CD14-positive monocyte (primary cell): Measurements from ENCODE around the gene ABCF3. TPM values are rescaled to one million over a fixed set of nuclear protein-coding genes. Genes with fewer than 3 reads are reported as not detected.

Experiments used
- DNase-seq, 3 donors: peaks; one replicate each; pipeline ENCODE4 v3.0.0-alpha.2; 2011 to 2022
- H2AFZ ChIP-seq: 2 replicates; pipeline ENCODE4 v1.6.0; 2012; ENCODE audit warnings: mild to moderate bottlenecking, low read depth, low read length, inconsistent platforms; ENCODE audit not compliant: insufficient read depth, poor library complexity, severe bottlenecking
- H3K27ac ChIP-seq, 2 donors: 1 replicate in 1 of 2; 2 replicates in 1 of 2; pipeline ENCODE4 v1.5.1; 2012 to 2013; ENCODE audit warnings: low read length in 2 of 2, control low read depth in 1 of 2, inconsistent platforms in 1 of 2, low read depth in 1 of 2, mild to moderate bottlenecking in 1 of 2
- H3K27me3 ChIP-seq, 2 donors: one replicate each; pipeline versions ENCODE4 v1.6.0 to v1.6.1; 2011 to 2013; ENCODE audit warnings: low read length in 2 of 2; ENCODE audit not compliant: control insufficient read depth in 2 of 2, insufficient read depth in 2 of 2
- H3K36me3 ChIP-seq, 2 donors: replicated peaks in 1 of 2; 1 replicate in 1 of 2; 2 replicates in 1 of 2; pipeline versions ENCODE4 v1.5.1 to v1.6.1; 2012 to 2013; ENCODE audit warnings: low read length in 2 of 2, control low read depth in 1 of 2, inconsistent platforms in 1 of 2, mild to moderate bottlenecking in 1 of 2; ENCODE audit not compliant: insufficient read depth in 2 of 2, control insufficient read depth in 1 of 2
- H3K4me1 ChIP-seq, 2 donors: 1 replicate in 1 of 2; 2 replicates in 1 of 2; pipeline versions ENCODE4 v1.5.1 to v1.6.1; 2012 to 2013; ENCODE audit warnings: low read length in 2 of 2, control low read depth in 1 of 2, inconsistent platforms in 1 of 2, mild to moderate bottlenecking in 1 of 2, moderate library complexity in 1 of 2; ENCODE audit not compliant: insufficient read depth in 2 of 2, control insufficient read depth in 1 of 2
- H3K4me2 ChIP-seq: replicated peaks from 2 replicates; pipeline ENCODE3; 2012; ENCODE audit warnings: low read length, moderate library complexity, mild to moderate bottlenecking; ENCODE audit not compliant: poor library complexity, severe bottlenecking; ENCODE audit errors: extremely low read depth
- H3K4me3 ChIP-seq, 3 experiments: fragments of 200-600 bp in 1 of 3; sonication (generic) in 1 of 3; replicated peaks in 1 of 3; 1 replicate in 2 of 3; 2 replicates in 1 of 3; pipeline ENCODE4 v1.5.1; 2011 to 2013; ENCODE audit warnings: low read length in 3 of 3, mild to moderate bottlenecking in 3 of 3, control low read depth in 2 of 3, low read depth in 2 of 3, inconsistent platforms in 1 of 3, moderate library complexity in 1 of 3
- H3K79me2 ChIP-seq: 2 replicates; pipeline ENCODE4 v1.6.0; 2012; ENCODE audit warnings: mild to moderate bottlenecking, control low read depth, inconsistent platforms, low read length, moderate library complexity; ENCODE audit not compliant: insufficient read depth
- H3K9ac ChIP-seq: 2 replicates; pipeline ENCODE4 v1.6.0; 2017; ENCODE audit warnings: low read length, mild to moderate bottlenecking; ENCODE audit not compliant: insufficient read depth, poor library complexity, severe bottlenecking
- H3K9me3 ChIP-seq, 2 donors: replicated peaks in 1 of 2; 1 replicate in 1 of 2; 2 replicates in 1 of 2; pipeline versions ENCODE4 v1.5.1 to v1.6.1; 2012 to 2013; ENCODE audit warnings: low read length in 2 of 2, control low read depth in 1 of 2; ENCODE audit not compliant: control insufficient read depth in 1 of 2, insufficient read depth in 1 of 2
- H4K20me1 ChIP-seq: 2 replicates; pipeline ENCODE4 v1.6.0; 2012; ENCODE audit warnings: mild to moderate bottlenecking, low read length, control low read depth, moderate library complexity; ENCODE audit not compliant: insufficient read depth
- H3K27ac Mint-ChIP-seq, 7 donors: one replicate each; pipeline ENCODE4 v1.8.0; 2020; ENCODE audit warnings: mild to moderate bottlenecking in 7 of 7, mixed read lengths in 7 of 7, moderate library complexity in 6 of 7, inconsistent platforms in 2 of 7
- H3K27me3 Mint-ChIP-seq, 3 donors: one replicate each; pipeline ENCODE4 v1.8.0; 2021 to 2022; ENCODE audit warnings: low read depth in 3 of 3, mild to moderate bottlenecking in 3 of 3, mixed read lengths in 3 of 3, moderate library complexity in 3 of 3, inconsistent platforms in 1 of 3
- H3K36me3 Mint-ChIP-seq, 2 donors: one replicate each; pipeline ENCODE4 v1.8.0; 2020; ENCODE audit warnings: mixed read lengths in 2 of 2, inconsistent platforms in 1 of 2, mild to moderate bottlenecking in 1 of 2
- H3K4me1 Mint-ChIP-seq: one replicate; pipeline ENCODE4 v1.8.0; 2020; ENCODE audit warnings: mild to moderate bottlenecking, mixed read lengths
- H3K4me3 Mint-ChIP-seq, 2 donors: one replicate each; pipeline ENCODE4 v1.8.0; 2020; ENCODE audit warnings: mild to moderate bottlenecking in 2 of 2, mixed read lengths in 2 of 2, moderate library complexity in 1 of 2
- H3K9me3 Mint-ChIP-seq, 7 donors: one replicate each; pipeline ENCODE4 v1.8.0; 2020 to 2022; ENCODE audit warnings: mixed read lengths in 7 of 7, mild to moderate bottlenecking in 6 of 7, moderate library complexity in 6 of 7, inconsistent platforms in 2 of 7
- CTCF ChIP-seq: fragments of 200-600 bp; IDR thresholded peaks from one replicate; pipeline ENCODE4 v1.8.0; 2022; ENCODE audit warnings: antibody characterized with exemption, mild to moderate bottlenecking
- WGBS: methylation state at CpG from one replicate; pipeline ENCODE4 v1.1.5; 2013; ENCODE audit warnings: missing lambda C conversion rate; ENCODE audit not compliant: insufficient coverage; 5-methylcytosine and 5-hydroxymethylcytosine counted together
- intact Hi-C, 2 donors: fragments of 100-400 bp; cut with micrococcal nuclease; formaldehyde crosslinking; loops; one replicate each; pipeline versions ENCODE4 v1.15.0 to v1.15.1; 2023
- polyA plus RNA-seq, 3 donors: library from polyadenylated mRNA; depleted of rRNA in 1 of 3; unstranded in 2 of 3; stranded (reverse) in 1 of 3; fragments of 300-500 nt in 2 of 3; fragments of >200 nt in 1 of 3; fragmentation: Illumina TruSeq in 2 of 3; gene quantifications; 1 replicate in 2 of 3; 2 replicates in 1 of 3; pipeline ENCODE4 v1.2.3, GENCODE V29; 2012 to 2021

Gene ABCF3
- polyA plus RNA-seq, 3 donors = 13.5 to 74.8 (median 13.9) TPM

DNA sequence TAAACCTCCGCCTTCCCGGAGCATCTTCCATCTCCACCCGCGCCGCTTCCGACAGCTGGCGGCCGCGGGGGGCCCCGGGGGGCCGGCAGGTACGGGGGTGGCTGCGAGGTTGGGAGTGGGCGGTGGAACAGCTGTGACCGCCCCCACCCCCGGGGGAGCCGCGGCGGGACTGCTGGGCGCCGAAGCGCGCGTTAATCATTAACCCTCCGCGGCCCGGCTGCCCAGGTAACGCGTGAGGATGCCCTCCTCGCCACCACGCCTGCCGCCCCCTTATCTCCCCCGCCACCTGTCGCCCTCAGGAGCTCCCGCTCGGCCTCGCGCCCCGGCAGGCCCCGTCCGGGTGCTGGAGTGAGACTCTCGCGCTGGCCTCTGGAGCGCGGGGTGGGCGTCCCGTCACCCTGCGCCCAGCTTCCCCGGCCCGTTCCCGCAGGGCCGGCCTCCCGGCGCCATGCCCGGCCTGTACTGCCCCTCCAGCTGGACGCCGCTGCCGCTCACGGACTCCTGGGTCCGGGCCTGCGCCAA lies 44.1 kb downstream of the ABCF3 start:
- Mint-ChIP-seq H3K36me3 (no peaks in the 10 kb centered on the region), H3K4me1 (peaks cover 8% of the 10 kb centered on the region), H3K27me3 (peaks cover 64 to 84% (median 68%) of the 10 kb centered on the region in 3 donors), H3K9me3 (peaks cover 0 to 16% (median 6%) of the 10 kb centered on the region in 7 donors), H3K27ac (no peak overlapping the region), H3K4me3 (no peak overlapping the region)
- intact Hi-C loops = no loop called here
- H3K9me3 ChIP-seq = peaks cover 0 to 15% of the 10 kb centered on the region in 2 donors
- no peaks in the 10 kb centered on the region for H4K20me1 ChIP-seq
- H3K36me3 ChIP-seq = no peaks in the 10 kb centered on the region
- H3K79me2 ChIP-seq = no peaks in the 10 kb centered on the region
- WGBS = 1% methylated on average over 53 of the region's 61 CpGs
- H3K4me2 ChIP-seq = peak overlapping the region; percentile 15
- TF ChIP-seq CTCF = no peak
- DNase-seq = no peak
- no peak overlapping the region for H3K9ac ChIP-seq
- H3K27me3 ChIP-seq = peaks cover 50 to 66% of the 10 kb centered on the region in 2 donors
- H3K27ac ChIP-seq = no peak overlapping the region
- H2AFZ ChIP-seq = no peak overlapping the region
- no peak overlapping the region for H3K4me3 ChIP-seq
- H3K4me1 ChIP-seq = peaks cover 4 to 8% of the 10 kb centered on the region in 2 donors

DNA sequence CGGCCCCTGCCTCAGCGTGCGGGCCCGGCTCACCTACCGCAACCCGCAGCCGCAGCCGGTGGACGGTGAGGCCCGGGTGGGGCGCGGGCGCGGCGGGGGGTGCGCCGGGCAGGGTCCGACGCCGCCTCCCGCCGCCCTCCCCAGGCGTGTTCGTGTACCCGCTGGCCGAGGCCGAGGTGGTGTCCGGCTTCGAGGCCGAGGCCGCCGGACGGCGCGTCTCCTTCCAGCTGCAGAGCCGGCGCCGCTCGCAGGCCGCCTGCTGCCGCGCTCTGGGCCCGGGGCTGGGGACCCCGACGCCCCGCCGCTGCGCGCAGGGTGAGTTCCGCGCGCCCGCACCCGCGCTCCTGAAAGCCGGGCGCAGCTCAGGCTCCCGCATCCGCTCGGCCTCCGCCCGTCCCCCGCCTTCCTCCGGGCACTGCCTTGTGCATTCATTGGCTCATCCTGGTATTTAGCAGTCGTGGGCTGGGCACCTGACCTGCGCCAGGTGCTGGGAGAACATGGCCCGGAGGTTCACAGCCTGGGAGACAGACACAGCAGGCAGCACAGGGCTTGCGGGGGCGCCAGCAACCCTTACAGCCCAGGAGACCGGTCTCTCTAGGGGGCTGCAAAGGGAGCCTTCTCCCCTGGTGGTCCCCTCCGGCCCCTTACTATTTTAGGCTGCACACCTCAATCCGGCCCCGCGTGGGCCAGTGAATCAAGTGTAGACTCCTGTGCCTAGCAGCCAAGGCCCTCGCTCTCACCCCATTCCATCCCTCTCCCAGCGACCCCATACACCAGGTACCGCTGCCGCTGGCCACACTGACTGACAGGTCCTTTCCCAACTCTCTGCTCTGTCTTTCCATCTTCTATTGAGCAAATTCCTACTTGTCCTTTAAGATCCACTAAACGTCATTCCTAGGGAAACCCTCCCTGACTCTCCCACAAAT lies 44.9 kb downstream of the ABCF3 start:
- H2AFZ ChIP-seq = no peak overlapping the region
- H3K9me3 ChIP-seq = peaks cover 0 to 15% of the 10 kb centered on the region in 2 donors
- no peaks in the 10 kb centered on the region for H3K36me3 ChIP-seq
- H3K4me1 ChIP-seq = peaks cover 4 to 8% of the 10 kb centered on the region in 2 donors
- no peaks in the 10 kb centered on the region for H3K79me2 ChIP-seq
- peaks cover 50 to 60% of the 10 kb centered on the region in 2 donors for H3K27me3 ChIP-seq
- peaks cover 8% of the 10 kb centered on the region for H3K4me1 Mint-ChIP-seq
- 6% methylated on average over 79 of the region's 79 CpGs for WGBS
- H3K36me3 Mint-ChIP-seq = no peaks in the 10 kb centered on the region
- peaks cover 58 to 76% (median 64%) of the 10 kb centered on the region in 3 donors for H3K27me3 Mint-ChIP-seq
- H3K27ac Mint-ChIP-seq = peak overlapping the region in 1 of 7 donors; percentile 47
- TF ChIP-seq CTCF = no peak
- H3K4me3 Mint-ChIP-seq = peak overlapping the region in 1 of 2 donors; percentile 81
- no peak overlapping the region for H3K4me3 ChIP-seq
- H3K9ac ChIP-seq = no peak overlapping the region
- H3K27ac ChIP-seq = no peak overlapping the region
- H4K20me1 ChIP-seq = no peaks in the 10 kb centered on the region
- H3K9me3 Mint-ChIP-seq = peaks cover 0 to 16% (median 6%) of the 10 kb centered on the region in 7 donors
- H3K4me2 ChIP-seq = peak overlapping the region; percentile 15
- DNase-seq = no peak
- intact Hi-C loops = no loop called here
